OCI-LY1 (cell line): ENCODE results near the gene P2RX6.

ENCODE experiments used
- H2AFZ ChIP-seq: fragments of 200-600 bp; sonication (generic), shearing (Covaris generic); 2 replicates; pipeline ENCODE4 v1.6.0; 2014; ENCODE audit warnings: antibody characterized with exemption, mild to moderate bottlenecking, low read length
- H3F3A ChIP-seq: fragments of 200-600 bp; sonication (generic), shearing (Covaris generic); 2 replicates; pipeline ENCODE4 v1.6.0; 2014; ENCODE audit warnings: mild to moderate bottlenecking, antibody characterized with exemption, low read length, moderate library complexity; ENCODE audit not compliant: insufficient read depth
- H3K27ac ChIP-seq: fragments of 200-600 bp; sonication (generic); 2 replicates; pipeline ENCODE4 v1.5.1; 2014; ENCODE audit warnings: low read length, mixed run types, mild to moderate bottlenecking, low read depth; ENCODE audit not compliant: poor library complexity, severe bottlenecking
- H3K27me3 ChIP-seq: fragments of 200-600 bp; sonication (generic); 2 replicates; pipeline ENCODE4 v1.6.0; 2014; ENCODE audit warnings: antibody characterized with exemption, mild to moderate bottlenecking, low read length, moderate library complexity; ENCODE audit not compliant: insufficient read depth
- H3K36me3 ChIP-seq: fragments of 200-600 bp; sonication (generic); 2 replicates; pipeline ENCODE4 v1.6.1; 2014; ENCODE audit warnings: mild to moderate bottlenecking, antibody characterized with exemption, low read length, moderate library complexity, mixed read lengths; ENCODE audit not compliant: insufficient read depth
- H3K4me1 ChIP-seq: fragments of 200-600 bp; sonication (generic); 2 replicates; pipeline ENCODE4 v1.5.1; 2014; ENCODE audit warnings: mild to moderate bottlenecking, low read length, moderate library complexity; ENCODE audit not compliant: insufficient read depth, severe bottlenecking
- H3K4me2 ChIP-seq: fragments of 200-600 bp; sonication (generic), shearing (Covaris generic); 2 replicates; pipeline ENCODE4 v1.6.1; 2014; ENCODE audit warnings: low read length
- H3K4me3 ChIP-seq: fragments of 200-600 bp; sonication (generic); 2 replicates; pipeline ENCODE4 v1.5.1; 2014; ENCODE audit warnings: low read length, low read depth, mild to moderate bottlenecking, mixed read lengths; ENCODE audit not compliant: poor library complexity, severe bottlenecking
- H3K79me2 ChIP-seq: fragments of 200-600 bp; shearing (Covaris generic); 2 replicates; pipeline ENCODE4 v1.6.1; 2016; ENCODE audit warnings: mixed run types, low read length, mixed read lengths; ENCODE audit not compliant: insufficient read depth
- H3K9ac ChIP-seq: fragments of 200-600 bp; sonication (generic), shearing (Covaris generic); 2 replicates; pipeline ENCODE4 v1.6.1; 2014; ENCODE audit warnings: mild to moderate bottlenecking, low read length, mixed read lengths
- H3K9me2 ChIP-seq: fragments of 200-600 bp; sonication (generic), shearing (Covaris generic); 2 replicates; pipeline ENCODE4 v1.6.1; 2014; ENCODE audit warnings: low read depth, mild to moderate bottlenecking, low read length, mixed read lengths
- H3K9me3 ChIP-seq: fragments of 200-600 bp; shearing (Covaris generic); 2 replicates; pipeline ENCODE4 v1.6.1; 2014; ENCODE audit warnings: low read length, mixed read lengths
- H4K20me1 ChIP-seq: fragments of 200-600 bp; sonication (generic), shearing (Covaris generic); 2 replicates; pipeline ENCODE4 v1.6.0; 2016; ENCODE audit warnings: mild to moderate bottlenecking, low read length; ENCODE audit not compliant: insufficient read depth
- EZH2 ChIP-seq: fragments of 200-600 bp; sonication (generic), shearing (Covaris generic); IDR thresholded peaks from 2 replicates; pipeline ENCODE4 v1.8.0; 2017; ENCODE audit warnings: borderline replicate concordance, mixed run types, mild to moderate bottlenecking, antibody characterized with exemption, low read length, moderate library complexity, mixed read lengths
- TF ChIP-seq, protein P1 (sequence below): fragments of 200-600 bp; sonication (generic), shearing (Covaris generic); IDR thresholded peaks from 2 replicates; pipeline ENCODE4 v1.5.1; 2017; ENCODE audit warnings: mild to moderate bottlenecking, antibody characterized with exemption, low read length, moderate library complexity, mixed read lengths

P2RX6 gene

GRCh38 chr22:21043860-21044535 is 29.0 kb downstream of the P2RX6 start:
- no peak overlapping the region for H3K9ac ChIP-seq
- no peak overlapping the region for H3K27ac ChIP-seq
- H3K4me1 ChIP-seq: peaks cover 6% of the 10 kb centered on the region
- H2AFZ ChIP-seq: no peak overlapping the region
- no peak overlapping the region for H3K4me2 ChIP-seq
- no peaks in the 10 kb centered on the region for H3K9me2 ChIP-seq
- no peaks in the 10 kb centered on the region for H3K27me3 ChIP-seq
- no peaks in the 10 kb centered on the region for H3F3A ChIP-seq
- no peaks in the 10 kb centered on the region for H3K9me3 ChIP-seq
- no peaks in the 10 kb centered on the region for H3K79me2 ChIP-seq
- no peaks in the 10 kb centered on the region for H3K36me3 ChIP-seq
- TF ChIP-seq EZH2: no peak
- TF ChIP-seq, protein P1, sequence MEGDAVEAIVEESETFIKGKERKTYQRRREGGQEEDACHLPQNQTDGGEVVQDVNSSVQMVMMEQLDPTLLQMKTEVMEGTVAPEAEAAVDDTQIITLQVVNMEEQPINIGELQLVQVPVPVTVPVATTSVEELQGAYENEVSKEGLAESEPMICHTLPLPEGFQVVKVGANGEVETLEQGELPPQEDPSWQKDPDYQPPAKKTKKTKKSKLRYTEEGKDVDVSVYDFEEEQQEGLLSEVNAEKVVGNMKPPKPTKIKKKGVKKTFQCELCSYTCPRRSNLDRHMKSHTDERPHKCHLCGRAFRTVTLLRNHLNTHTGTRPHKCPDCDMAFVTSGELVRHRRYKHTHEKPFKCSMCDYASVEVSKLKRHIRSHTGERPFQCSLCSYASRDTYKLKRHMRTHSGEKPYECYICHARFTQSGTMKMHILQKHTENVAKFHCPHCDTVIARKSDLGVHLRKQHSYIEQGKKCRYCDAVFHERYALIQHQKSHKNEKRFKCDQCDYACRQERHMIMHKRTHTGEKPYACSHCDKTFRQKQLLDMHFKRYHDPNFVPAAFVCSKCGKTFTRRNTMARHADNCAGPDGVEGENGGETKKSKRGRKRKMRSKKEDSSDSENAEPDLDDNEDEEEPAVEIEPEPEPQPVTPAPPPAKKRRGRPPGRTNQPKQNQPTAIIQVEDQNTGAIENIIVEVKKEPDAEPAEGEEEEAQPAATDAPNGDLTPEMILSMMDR: no peak
- H3K4me3 ChIP-seq: no peak overlapping the region
- no peaks in the 10 kb centered on the region for H4K20me1 ChIP-seq

GRCh38 chr22:21044931-21045584 is 30.1 kb downstream of the P2RX6 start:
- Histone ChIP-seq H4K20me1 (no peaks in the 10 kb centered on the region), H3K9me2 (no peaks in the 10 kb centered on the region), H3K9me3 (no peaks in the 10 kb centered on the region), H3K27ac (no peak overlapping the region), H3K79me2 (no peaks in the 10 kb centered on the region), H3K36me3 (no peaks in the 10 kb centered on the region), H3K9ac (no peak overlapping the region), H3K4me3 (peak overlapping the region; percentile 61), H3K27me3 (no peaks in the 10 kb centered on the region), H2AFZ (no peak overlapping the region), H3K4me1 (peaks cover 6% of the 10 kb centered on the region), H3K4me2 (peak overlapping the region; percentile 91), H3F3A (no peaks in the 10 kb centered on the region)
- TF ChIP-seq EZH2: no peak
- TF ChIP-seq, protein P1: no peak

DNA sequence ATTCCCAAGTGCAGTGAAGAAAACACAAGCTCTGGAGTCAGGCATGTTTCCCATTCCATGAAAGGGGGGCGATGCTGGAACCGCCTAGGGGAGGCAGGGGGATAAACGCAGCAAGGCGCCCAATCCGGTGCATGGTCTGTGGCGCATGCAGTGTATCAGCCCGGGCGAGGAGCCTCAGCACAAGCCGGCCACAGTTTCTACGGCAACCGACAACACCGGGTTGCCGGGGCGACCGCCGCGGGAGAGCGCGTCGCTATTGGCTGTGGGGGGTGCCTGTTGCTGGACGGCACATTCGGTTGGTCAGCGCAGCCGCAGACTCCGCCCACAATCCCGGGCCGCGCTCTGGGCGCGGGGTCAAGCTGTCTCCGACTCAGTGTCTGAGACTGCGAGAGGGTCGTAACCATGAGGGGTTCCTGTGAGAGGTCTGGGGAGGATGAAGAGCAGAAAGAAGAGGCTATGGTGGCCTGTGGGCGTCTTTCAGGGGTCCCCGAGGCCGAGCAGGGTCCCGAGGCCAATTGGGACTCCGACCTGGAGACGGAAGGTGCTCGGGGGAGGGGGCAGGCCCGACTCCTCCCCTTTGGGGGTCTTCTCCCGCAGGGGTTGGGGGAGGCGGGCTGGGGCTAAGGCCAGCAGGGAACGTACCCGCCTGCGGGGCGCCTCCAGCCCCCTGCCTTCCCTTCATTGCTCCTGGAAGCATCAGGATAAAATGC is 30.8 kb downstream of the P2RX6 start, which contains the start of gene LRRC74B:
Gene LRRC74B, plus strand, starts transcription at position 362 of the 710 bp plus-strand sequence. Its CDS starts 41 bp downstream, at position 403.
- Histone ChIP-seq H3K79me2 (no peaks in the 10 kb centered on the region), H3K9me2 (no peaks in the 10 kb centered on the region), H4K20me1 (no peaks in the 10 kb centered on the region), H3K27me3 (no peaks in the 10 kb centered on the region), H3K9me3 (no peaks in the 10 kb centered on the region), H3K36me3 (no peaks in the 10 kb centered on the region), H2AFZ (no peak within 1 kb of the TSS), H3K4me2 (peak within 1 kb of the TSS; percentile 91), H3F3A (no peaks in the 10 kb centered on the region), H3K4me3 (peak within 1 kb of the TSS; percentile 61), H3K9ac (no peak within 1 kb of the TSS), H3K27ac (no peak within 1 kb of the TSS), H3K4me1 (peaks cover 6% of the 10 kb centered on the region)
- TF ChIP-seq EZH2: no peak
- TF ChIP-seq, protein P1: no peak
